K562 treated with DMSO at 1 percent for 48 hours (cell line): ENCODE results near the gene LITAF. TPM values are rescaled to one million over a fixed set of nuclear protein-coding genes. Genes with fewer than 3 reads are reported as not detected.

Experiments
- total RNA-seq: library from RNA; unstranded; fragments of 300-600 nt; gene quantifications from 2 replicates; pipeline ENCODE4 v1.2.3, GENCODE V29; 2022; ENCODE audit warnings: low replicate concordance; ENCODE audit errors: extremely low read depth

Gene LITAF
- total RNA-seq = not detected in 2 replicates

DNA sequence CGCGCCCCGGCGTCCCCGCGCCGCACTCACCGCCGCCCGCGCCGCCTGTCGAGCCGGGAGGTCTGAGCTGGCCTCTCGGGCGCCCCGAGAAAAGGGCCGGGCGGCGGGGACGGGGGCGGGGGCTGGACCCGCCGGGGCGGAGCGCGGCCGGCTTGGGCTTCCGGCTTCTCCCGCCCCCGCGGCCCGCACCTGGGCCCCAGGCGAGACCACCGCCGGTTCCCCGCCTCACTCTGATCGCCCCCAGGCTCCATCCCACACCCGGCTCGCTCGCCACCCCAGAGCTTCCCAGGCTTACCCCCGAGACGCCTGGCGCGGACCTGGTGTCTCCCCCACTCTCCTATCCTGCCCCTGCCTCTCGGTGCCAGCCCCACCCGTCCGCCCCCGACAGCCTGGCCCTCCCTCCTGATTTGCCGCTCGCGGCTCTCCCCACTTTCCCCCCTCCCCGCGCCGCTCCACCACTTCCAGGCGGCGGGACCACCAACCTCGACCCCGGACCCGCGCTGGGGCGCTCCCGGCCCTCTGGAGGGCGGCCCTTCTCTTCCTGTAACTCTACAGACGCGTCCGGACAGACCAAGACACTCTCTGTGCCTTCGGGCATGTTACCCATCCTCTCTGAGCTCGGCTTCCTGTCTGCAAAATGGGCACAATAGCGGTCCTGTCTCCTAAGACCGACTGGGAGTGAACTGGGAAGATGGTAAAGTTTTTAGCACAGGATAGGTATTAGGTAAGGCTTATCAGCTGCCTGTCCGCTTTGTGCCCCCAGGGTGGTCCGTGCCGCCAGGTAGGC, at the start of gene LITAF:
TSS of gene LITAF (minus strand) at position 64 of the 787 bp plus-strand sequence. CDS start 30,189 bp downstream, outside the sequence.

Other genes starting within 250 kb of the LITAF start
- gene RMI2, start 241.5 kb downstream of the LITAF start, total RNA-seq = not detected in 2 replicates
- not detected in 2 replicates for gene SNN, start 81.5 kb upstream of the LITAF start, total RNA-seq
- gene TXNDC11, start 155.9 kb upstream of the LITAF start, total RNA-seq = not detected in 2 replicates
- not detected in 2 replicates for gene ZC3H7A, start 210.3 kb upstream of the LITAF start, total RNA-seq